Transverse colon (tissue), 4 donors: ENCODE data around the gene BACH2. TPM values are rescaled to one million over a fixed set of nuclear protein-coding genes. Genes with fewer than 3 reads are reported as not detected.

ENCODE experiments used
- DNase-seq: peaks from one replicate; pipeline ENCODE4 v3.0.0-alpha.2; 2019
- H3K27ac ChIP-seq, 4 donors: fragments of 200-600 bp; sonication (generic); 2 replicates each; pipeline ENCODE4 v1.5.1; 2016 to 2018; ENCODE audit warnings: inconsistent platforms in 4 of 4
- H3K27me3 ChIP-seq: fragments of 200-600 bp; sonication (generic); 2 replicates; pipeline ENCODE4 v1.5.1; 2017; ENCODE audit warnings: inconsistent platforms
- H3K36me3 ChIP-seq, 4 donors: fragments of 200-600 bp; sonication (generic); 2 replicates each; pipeline ENCODE4 v1.5.1; 2017 to 2019; ENCODE audit warnings: inconsistent platforms in 4 of 4
- H3K4me1 ChIP-seq, 4 donors: fragments of 200-600 bp; sonication (generic); 2 replicates each; pipeline ENCODE4 v1.5.1; 2017 to 2020; ENCODE audit warnings: inconsistent platforms in 4 of 4
- H3K4me3 ChIP-seq, 4 donors: fragments of 200-600 bp; sonication (generic); 1 replicate in 1 of 4; 2 replicates in 3 of 4; pipeline versions ENCODE4 v1.5.1 to v1.6.1; 2017 to 2019; ENCODE audit warnings: inconsistent platforms in 4 of 4
- H3K9me3 ChIP-seq, 2 donors: fragments of 200-600 bp; sonication (generic); 2 replicates each; pipeline ENCODE4 v1.5.1; 2017 to 2019; ENCODE audit warnings: inconsistent platforms in 2 of 2
- CTCF ChIP-seq, 5 experiments: fragments of 200-600 bp in 3 of 5; fragments of 450-650 bp in 2 of 5; sonication (generic) in 3 of 5; IDR thresholded peaks; 1 replicate in 2 of 5; 2 replicates in 3 of 5; pipeline ENCODE4 v1.5.1; 2016 to 2017; ENCODE audit warnings: antibody characterized with exemption in 5 of 5, inconsistent platforms in 3 of 5, mild to moderate bottlenecking in 2 of 5, moderate library complexity in 1 of 5
- EP300 ChIP-seq: sonication (generic); formaldehyde crosslinking; IDR thresholded peaks from one replicate; pipeline ENCODE4 v1.6.1; 2017; ENCODE audit warnings: antibody characterized with exemption, low read depth
- POLR2A ChIP-seq: fragments of 450-650 bp; IDR thresholded peaks from one replicate; pipeline ENCODE4 v1.6.1; 2016; ENCODE audit warnings: antibody characterized with exemption, mild to moderate bottlenecking, moderate library complexity
- POLR2AphosphoS5 ChIP-seq, 3 donors: sonication (generic); formaldehyde crosslinking; IDR thresholded peaks; one replicate each; pipeline ENCODE4 v1.6.1; 2016; ENCODE audit warnings: antibody characterized with exemption in 3 of 3
- WGBS, 2 donors: methylation state at CpG; one replicate each; pipeline ENCODE4 v1.1.5; 2018; ENCODE audit warnings: low coverage in 1 of 2; 5-methylcytosine and 5-hydroxymethylcytosine counted together
- in situ Hi-C, 4 donors: fragments of 200-750 bp; cut with MboI; loops; one replicate each; pipeline versions ENCODE4 v1.15.0 to v1.15.1; 2017; ENCODE audit warnings: low sequenced_read_pairs in 3 of 4, low pct_ligation_motif_present in 1 of 4, low pct_unique_long_range_greater_than_20kb in 1 of 4
- intact Hi-C: fragments of 100-400 bp; cut with DNase I; formaldehyde crosslinking; loops from one replicate; pipeline ENCODE4 v1.15.1; 2023; ENCODE audit warnings: low total_unique reads
- total RNA-seq, 4 donors: library from RNA; depleted of rRNA; stranded (reverse); fragments of >200 nt; gene quantifications; one replicate each; pipeline ENCODE4 v1.1.0, GENCODE V29; 2016

The BACH2 gene
- total RNA-seq, 4 donors from 2014 or later, result 0.20 to 7.5 (median 2.4) TPM

GRCh38 chr6:90227673-90228072, 69.0 kb downstream of the BACH2 start:
- no peaks in the 10 kb centered on the region for H3K27me3 ChIP-seq
- in situ Hi-C loops (no loop called here), intact Hi-C loops (no loop called here)
- no peak for DNase-seq
- peak overlapping the region in 1 of 4 donors; percentile 24 for H3K27ac ChIP-seq
- peaks cover 0 to 7% (median 0%) of the 10 kb centered on the region in 4 donors for H3K4me1 ChIP-seq
- no peak overlapping the region for H3K4me3 ChIP-seq
- TF ChIP-seq POLR2A (no peak), POLR2AphosphoS5 (IDR thresholded peaks at IDR 0.05) (no peak), EP300 (no peak), CTCF (IDR thresholded peaks at IDR 0.05) (no peak)
- no peaks in the 10 kb centered on the region for H3K36me3 ChIP-seq
- peaks cover 0 to 7% of the 10 kb centered on the region in 2 donors for H3K9me3 ChIP-seq

GRCh38 chr6:90227213-90227612, 69.4 kb downstream of the BACH2 start:
- H3K36me3 ChIP-seq, result no peaks in the 10 kb centered on the region
- H3K4me3 ChIP-seq, result no peak overlapping the region
- in situ Hi-C loops (no loop called here), intact Hi-C loops (no loop called here)
- H3K27me3 ChIP-seq, result no peaks in the 10 kb centered on the region
- H3K4me1 ChIP-seq, result peaks cover 0 to 7% (median 0%) of the 10 kb centered on the region in 4 donors
- 88 to 89% methylated on average over 5 to 6 of the region's 6 CpGs for WGBS, 2 donors
- TF ChIP-seq CTCF (IDR thresholded peaks at IDR 0.05) (no peak), POLR2AphosphoS5 (IDR thresholded peaks at IDR 0.05) (no peak), EP300 (no peak), POLR2A (no peak)
- peak overlapping the region in 1 of 4 donors; percentile 24 for H3K27ac ChIP-seq
- peaks cover 0 to 7% of the 10 kb centered on the region in 2 donors for H3K9me3 ChIP-seq
- no peak for DNase-seq

GRCh38 chr6:90226257-90226656, 70.4 kb downstream of the BACH2 start:
- Histone ChIP-seq H3K9me3 (peaks cover 0 to 7% of the 10 kb centered on the region in 2 donors), H3K4me1 (peaks cover 0 to 7% (median 0%) of the 10 kb centered on the region in 4 donors), H3K4me3 (no peak overlapping the region), H3K27me3 (no peaks in the 10 kb centered on the region), H3K36me3 (no peaks in the 10 kb centered on the region), H3K27ac (no peak overlapping the region)
- intact Hi-C loops (no loop called here), in situ Hi-C loops (no loop called here)
- TF ChIP-seq POLR2AphosphoS5 (IDR thresholded peaks at IDR 0.05), result no peak
- no peak for TF ChIP-seq POLR2A
- TF ChIP-seq EP300, result no peak
- no peak for TF ChIP-seq CTCF (IDR thresholded peaks at IDR 0.05)
- 68 to 80% methylated on average over 1 to 2 of the region's 2 CpGs for WGBS, 2 donors
- no peak for DNase-seq

GRCh38 chr6:90224196-90224595, 72.4 kb downstream of the BACH2 start:
- Histone ChIP-seq H3K9me3 (peaks cover 0 to 7% of the 10 kb centered on the region in 2 donors), H3K4me3 (no peak overlapping the region), H3K27me3 (no peaks in the 10 kb centered on the region), H3K27ac (no peak overlapping the region), H3K36me3 (no peaks in the 10 kb centered on the region), H3K4me1 (peaks cover 0 to 10% (median 4%) of the 10 kb centered on the region in 4 donors)
- in situ Hi-C loops, result no loop called here
- 72 to 78% methylated on average over 1 of the region's 1 CpG for WGBS, 2 donors
- intact Hi-C loops, result no loop called here
- no peak for TF ChIP-seq POLR2AphosphoS5 (IDR thresholded peaks at IDR 0.05)
- TF ChIP-seq POLR2A, result no peak
- no peak for TF ChIP-seq CTCF (IDR thresholded peaks at IDR 0.05)
- TF ChIP-seq EP300, result no peak
- DNase-seq, result no peak
